BE2C (cell line): ENCODE data around the gene CCDC12.
A peak's percentile ranks its signal among the peaks of the same experiment; 100 is the strongest.

Experiments
- DNase-seq: peaks from one replicate; pipeline ENCODE4 v3.0.0-alpha.2; 2020
- H3K27me3 ChIP-seq: fragments of 250-450 bp; sonication (Bioruptor Pico); 2 replicates; pipeline ENCODE4 v1.5.1; 2020; ENCODE audit warnings: mild to moderate bottlenecking
- H3K36me3 ChIP-seq: fragments of 250-450 bp; sonication (Bioruptor Pico); 2 replicates; pipeline ENCODE4 v1.5.1; 2020; ENCODE audit warnings: mild to moderate bottlenecking
- H3K4me1 ChIP-seq: fragments of 250-450 bp; sonication (Bioruptor Pico); 2 replicates; pipeline ENCODE4 v1.5.1; 2020
- H3K4me3 ChIP-seq: 2 replicates; pipeline ENCODE4 v1.5.1; 2011; ENCODE audit warnings: low read depth, low read length
- H3K9me3 ChIP-seq: fragments of 250-450 bp; sonication (Bioruptor Pico); 2 replicates; pipeline ENCODE4 v1.5.1; 2020
- CTCF ChIP-seq: IDR thresholded peaks from 2 replicates; pipeline ENCODE4 v1.5.1; 2012; ENCODE audit warnings: mild to moderate bottlenecking, low read depth, low read length

CCDC12 gene

GRCh38 chr3:46979958-46980497, 3.5 kb upstream of the CCDC12 start:
- no peaks in the 10 kb centered on the region for H3K27me3 ChIP-seq
- no peaks in the 10 kb centered on the region for H3K36me3 ChIP-seq
- no peak for DNase-seq
- no peaks in the 10 kb centered on the region for H3K9me3 ChIP-seq
- H3K4me3 ChIP-seq = peak overlapping the region; percentile 63
- H3K4me1 ChIP-seq = no peaks in the 10 kb centered on the region
- no peak for TF ChIP-seq CTCF

GRCh38 chr3:46978985-46979944, 2.7 kb upstream of the CCDC12 start, which contains the start of gene NBEAL2:
Gene NBEAL2, plus strand, starts transcription at chr3:46979666. Its CDS starts 196 bp downstream, at chr3:46979862.
- DNase-seq = peak; percentile 92
- H3K27me3 ChIP-seq = no peaks in the 10 kb centered on the region
- H3K9me3 ChIP-seq = no peaks in the 10 kb centered on the region
- TF ChIP-seq CTCF = no peak
- H3K4me3 ChIP-seq = peak within 1 kb of the TSS; percentile 63
- no peaks in the 10 kb centered on the region for H3K36me3 ChIP-seq
- H3K4me1 ChIP-seq = no peaks in the 10 kb centered on the region

GRCh38 chr3:46978381-46978780, 1.8 kb upstream of the CCDC12 start:
- DNase-seq = no peak
- TF ChIP-seq CTCF = no peak
- Histone ChIP-seq H3K9me3 (no peaks in the 10 kb centered on the region), H3K4me3 (no peak overlapping the region), H3K27me3 (no peaks in the 10 kb centered on the region), H3K4me1 (no peaks in the 10 kb centered on the region), H3K36me3 (no peaks in the 10 kb centered on the region)

- TF ChIP-seq CTCF = no peak
- H3K4me1 ChIP-seq = no peaks in the 10 kb centered on the region
- no peaks in the 10 kb centered on the region for H3K9me3 ChIP-seq
- no peaks in the 10 kb centered on the region for H3K36me3 ChIP-seq
- H3K4me3 ChIP-seq = no peak overlapping the region
- no peak for DNase-seq
- no peaks in the 10 kb centered on the region for H3K27me3 ChIP-seq
Observed at GRCh38 chr3:46977811-46978195, 1.3 kb upstream of the CCDC12 start.

- H3K4me3 ChIP-seq = no peak overlapping the region
- DNase-seq = no peak
- no peaks in the 10 kb centered on the region for H3K36me3 ChIP-seq
- H3K9me3 ChIP-seq = no peaks in the 10 kb centered on the region
- no peak for TF ChIP-seq CTCF
- no peaks in the 10 kb centered on the region for H3K4me1 ChIP-seq
- H3K27me3 ChIP-seq = no peaks in the 10 kb centered on the region
Observed at GRCh38 chr3:46974421-46975171, 1.9 kb downstream of the CCDC12 start.
